ENCODE results near the gene MYO1F.
"Not testable (repeated sequence)": the region's sequence is repeated elsewhere in the genome, so short reads cannot be mapped to it uniquely, and the experiment has no call there.

The MYO1F gene

GRCh38 chr19:8585894-8586750 lies 8.9 kb upstream of the MYO1F start:
- DNase-seq (ENCODE audit: insufficient read length, low spot score) (peak; percentile 58), FAIRE-seq (no peak)
- no peak for TF ChIP-seq POLR2A (IDR thresholded peaks at IDR 0.05; ENCODE audit: low read depth, low read length)

GRCh38 chr19:8584965-8585893 lies 8.0 kb upstream of the MYO1F start:
- DNase-seq (ENCODE audit: insufficient read length, low spot score) (no peak), FAIRE-seq (no peak)
- no peak for TF ChIP-seq POLR2A (IDR thresholded peaks at IDR 0.05; ENCODE audit: low read depth, low read length)

- TF ChIP-seq POLR2A (IDR thresholded peaks at IDR 0.05; ENCODE audit: low read depth, low read length), result no peak
- FAIRE-seq (no peak), DNase-seq (ENCODE audit: insufficient read length, low spot score) (peak; percentile 71)
Observed at GRCh38 chr19:8580710-8581281, 3.6 kb upstream of the MYO1F start.

GRCh38 chr19:8578642-8579265 lies 1.5 kb upstream of the MYO1F start:
- no peak for FAIRE-seq
- no peak for DNase-seq (ENCODE audit: insufficient read length, low spot score)
- TF ChIP-seq POLR2A (IDR thresholded peaks at IDR 0.05; ENCODE audit: low read depth, low read length), result no peak

GRCh38 chr19:8577741-8578140 lies 499 bp upstream of the MYO1F start:
- no peak for FAIRE-seq
- no peak for TF ChIP-seq POLR2A (IDR thresholded peaks at IDR 0.05; ENCODE audit: low read depth, low read length)
- DNase-seq (ENCODE audit: insufficient read length, low spot score), result no peak

- DNase-seq (ENCODE audit: insufficient read length, low spot score), result no peak
- no peak for FAIRE-seq
- no peak for TF ChIP-seq POLR2A (IDR thresholded peaks at IDR 0.05; ENCODE audit: low read depth, low read length)
Observed at GRCh38 chr19:8576273-8576993, 809 bp downstream of the MYO1F start.

GRCh38 chr19:8575467-8575997 lies 1.7 kb downstream of the MYO1F start:
- no peak for FAIRE-seq
- DNase-seq (ENCODE audit: insufficient read length, low spot score), result no peak
- TF ChIP-seq POLR2A (IDR thresholded peaks at IDR 0.05; ENCODE audit: low read depth, low read length), result no peak

- FAIRE-seq; DNase-seq (ENCODE audit: insufficient read length, low spot score): not testable (repeated sequence)
Observed at GRCh38 chr19:8574619-8574922, 2.7 kb downstream of the MYO1F start.

- no peak for TF ChIP-seq POLR2A (IDR thresholded peaks at IDR 0.05; ENCODE audit: low read depth, low read length)
- FAIRE-seq (no peak), DNase-seq (ENCODE audit: insufficient read length, low spot score) (no peak)
Observed at GRCh38 chr19:8573316-8573715, 3.9 kb downstream of the MYO1F start.

- TF ChIP-seq POLR2A (IDR thresholded peaks at IDR 0.05; ENCODE audit: low read depth, low read length), result peak; percentile 24; the same call in 1 of the 2 replicates
- DNase-seq (ENCODE audit: insufficient read length, low spot score) (peak; percentile 80), FAIRE-seq (no peak)
Observed at GRCh38 chr19:8571006-8571411, 6.2 kb downstream of the MYO1F start.

- peak; percentile 41 for FAIRE-seq
- no peak for TF ChIP-seq POLR2A (IDR thresholded peaks at IDR 0.05; ENCODE audit: low read depth, low read length)
- DNase-seq (ENCODE audit: insufficient read length, low spot score), result peak; percentile 84
Observed at GRCh38 chr19:8569066-8569771, 8.0 kb downstream of the MYO1F start.

- no peak for TF ChIP-seq POLR2A (IDR thresholded peaks at IDR 0.05; ENCODE audit: low read depth, low read length)
- FAIRE-seq, result no peak
- DNase-seq (ENCODE audit: insufficient read length, low spot score), result no peak
Observed at GRCh38 chr19:8567522-8568172, 9.6 kb downstream of the MYO1F start.
